Measurements from ENCODE around the gene FOSL2. TPM values are rescaled to one million over a fixed set of nuclear protein-coding genes. Genes with fewer than 3 reads are reported as not detected.

The FOSL2 gene
- total RNA-seq, 1 donor = 171 TPM

DNA sequence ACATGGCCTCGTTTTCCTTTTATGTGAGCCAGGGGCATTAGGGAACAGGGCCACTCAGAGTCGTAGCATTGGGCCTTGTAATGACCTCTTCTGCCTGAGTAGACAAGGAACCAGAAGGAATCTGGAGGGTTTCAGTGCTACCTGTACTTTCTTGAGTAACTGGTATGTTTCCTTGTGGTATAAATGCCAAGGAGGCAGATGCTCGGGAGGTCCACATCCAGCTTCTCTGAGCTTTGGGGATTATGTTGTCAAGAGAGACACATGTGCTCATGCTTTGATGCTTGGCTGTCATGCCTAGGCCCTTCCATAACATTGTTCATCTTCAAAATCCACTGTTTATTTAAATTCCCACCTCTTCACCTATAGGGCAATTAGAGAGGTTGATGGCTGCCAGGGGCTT is 26.3 kb downstream of the FOSL2 start:
- Histone ChIP-seq H3K4me1 (ENCODE audit: insufficient read depth, low read length) (peaks cover 19% of the 10 kb centered on the region), H3K4me3 (ENCODE audit: low read length) (no peak overlapping the region), H3K27me3 (ENCODE audit: insufficient read depth, low read length) (no peaks in the 10 kb centered on the region), H3K9me3 (ENCODE audit: low read depth, low read length) (no peaks in the 10 kb centered on the region)

DNA sequence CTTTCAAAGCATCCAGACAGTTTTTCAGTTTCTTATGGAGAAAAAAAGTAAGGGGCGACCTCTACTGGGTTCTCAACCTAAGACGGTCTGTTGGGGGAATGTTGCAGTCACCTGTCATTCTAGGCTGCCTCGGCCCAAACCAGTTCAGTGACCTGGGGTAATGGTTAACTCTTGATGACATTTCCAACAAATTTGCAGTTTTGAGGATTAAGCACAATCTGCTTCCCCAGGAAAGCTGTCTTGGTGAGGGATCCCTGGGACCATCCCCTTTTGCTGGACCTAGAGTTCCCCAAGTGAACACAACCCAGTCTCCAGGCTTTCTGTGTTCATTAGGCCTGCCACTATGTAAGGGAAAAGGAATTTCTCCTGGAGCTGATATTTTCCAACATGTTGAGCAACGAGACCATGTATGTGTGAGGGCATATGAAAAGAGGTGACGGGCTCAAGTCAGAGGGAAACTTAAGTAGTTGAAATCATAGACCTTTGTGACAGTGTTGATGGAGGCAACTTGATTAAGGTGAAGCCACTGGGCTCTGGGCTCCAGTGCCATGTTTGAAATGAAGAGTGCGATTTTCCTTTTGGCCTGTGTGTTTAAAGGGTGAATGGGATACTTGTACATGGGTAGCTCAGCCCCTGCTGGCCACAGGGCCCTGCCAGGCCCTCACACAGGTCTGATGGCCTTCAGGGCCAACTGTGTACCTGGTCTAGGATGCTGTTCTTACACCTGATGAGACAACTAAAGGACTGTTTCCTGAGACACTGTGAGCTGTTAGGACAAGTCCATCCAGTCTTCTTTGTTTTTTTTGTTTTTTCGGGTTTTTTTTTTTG is 27.0 kb downstream of the FOSL2 start:
- Histone ChIP-seq H3K27me3 (ENCODE audit: insufficient read depth, low read length) (no peaks in the 10 kb centered on the region), H3K9me3 (ENCODE audit: low read depth, low read length) (no peaks in the 10 kb centered on the region), H3K4me3 (ENCODE audit: low read length) (no peak overlapping the region), H3K4me1 (ENCODE audit: insufficient read depth, low read length) (peaks cover 26% of the 10 kb centered on the region)

DNA sequence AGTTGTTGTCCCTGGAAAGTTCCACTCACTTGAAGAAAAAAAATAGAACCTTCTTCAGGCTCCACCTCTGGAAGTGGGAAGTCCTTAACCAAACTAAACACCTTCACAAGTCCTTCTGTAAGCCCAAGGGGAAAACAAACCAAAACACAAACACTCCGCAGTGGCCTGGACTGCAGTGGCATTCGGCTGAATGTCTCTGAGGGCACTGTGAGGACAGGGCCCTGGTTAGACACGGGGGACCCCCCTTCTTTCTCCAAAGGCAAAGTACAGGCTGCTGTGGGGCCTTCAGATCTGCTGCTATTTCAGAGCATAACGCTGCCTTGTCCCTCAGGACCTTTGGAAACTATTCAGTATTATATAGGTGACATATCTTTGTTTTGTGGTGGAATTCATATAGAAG is 28.1 kb downstream of the FOSL2 start:
- Histone ChIP-seq H3K9me3 (ENCODE audit: low read depth, low read length) (no peaks in the 10 kb centered on the region), H3K4me1 (ENCODE audit: insufficient read depth, low read length) (peaks cover 36% of the 10 kb centered on the region), H3K27me3 (ENCODE audit: insufficient read depth, low read length) (no peaks in the 10 kb centered on the region), H3K4me3 (ENCODE audit: low read length) (no peak overlapping the region)

DNA sequence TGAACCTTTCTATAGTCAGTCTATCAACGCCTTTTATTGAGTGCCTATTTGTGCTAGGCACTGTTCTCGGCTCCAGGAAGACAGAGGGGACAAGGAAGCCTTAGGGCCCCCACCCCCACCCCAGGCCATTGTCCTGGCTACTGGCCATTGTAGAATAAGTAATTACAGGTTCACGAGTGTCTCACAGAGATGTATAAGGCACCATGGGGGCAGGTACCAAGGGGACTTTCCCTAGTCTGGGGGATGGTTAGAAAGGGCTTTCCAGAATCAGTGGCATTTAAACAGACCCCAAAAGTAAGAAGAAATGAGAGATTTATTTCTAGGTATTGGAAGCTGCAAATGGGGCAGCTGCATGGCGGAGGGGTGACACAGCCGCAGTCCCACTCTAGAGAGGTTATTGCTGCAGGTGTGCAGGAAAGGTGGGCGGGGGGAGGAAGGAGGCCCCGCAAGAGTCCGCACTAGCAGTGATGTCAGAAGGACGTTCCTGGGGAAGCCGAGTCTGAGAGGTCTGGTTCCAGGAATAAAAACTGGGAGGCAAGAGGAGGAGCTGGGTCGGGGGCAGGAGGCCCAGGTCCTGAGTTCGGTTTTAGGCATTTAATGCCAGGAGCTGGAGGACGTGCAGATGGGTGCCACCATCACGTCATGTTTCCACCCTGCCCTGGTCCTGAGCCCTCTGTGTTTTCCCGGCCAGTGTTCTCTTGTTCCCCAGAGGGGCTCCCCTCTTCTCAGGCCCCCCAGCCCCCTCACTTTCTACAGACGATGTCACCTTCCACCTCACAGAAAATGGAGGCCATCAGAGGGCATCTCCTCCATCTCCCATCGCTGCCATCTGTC is 30.5 kb downstream of the FOSL2 start:
- peaks cover 46% of the 10 kb centered on the region for H3K4me1 ChIP-seq (ENCODE audit: insufficient read depth, low read length)
- H3K27me3 ChIP-seq (ENCODE audit: insufficient read depth, low read length) = no peaks in the 10 kb centered on the region
- no peaks in the 10 kb centered on the region for H3K9me3 ChIP-seq (ENCODE audit: low read depth, low read length)
- no peak overlapping the region for H3K4me3 ChIP-seq (ENCODE audit: low read length)

DNA sequence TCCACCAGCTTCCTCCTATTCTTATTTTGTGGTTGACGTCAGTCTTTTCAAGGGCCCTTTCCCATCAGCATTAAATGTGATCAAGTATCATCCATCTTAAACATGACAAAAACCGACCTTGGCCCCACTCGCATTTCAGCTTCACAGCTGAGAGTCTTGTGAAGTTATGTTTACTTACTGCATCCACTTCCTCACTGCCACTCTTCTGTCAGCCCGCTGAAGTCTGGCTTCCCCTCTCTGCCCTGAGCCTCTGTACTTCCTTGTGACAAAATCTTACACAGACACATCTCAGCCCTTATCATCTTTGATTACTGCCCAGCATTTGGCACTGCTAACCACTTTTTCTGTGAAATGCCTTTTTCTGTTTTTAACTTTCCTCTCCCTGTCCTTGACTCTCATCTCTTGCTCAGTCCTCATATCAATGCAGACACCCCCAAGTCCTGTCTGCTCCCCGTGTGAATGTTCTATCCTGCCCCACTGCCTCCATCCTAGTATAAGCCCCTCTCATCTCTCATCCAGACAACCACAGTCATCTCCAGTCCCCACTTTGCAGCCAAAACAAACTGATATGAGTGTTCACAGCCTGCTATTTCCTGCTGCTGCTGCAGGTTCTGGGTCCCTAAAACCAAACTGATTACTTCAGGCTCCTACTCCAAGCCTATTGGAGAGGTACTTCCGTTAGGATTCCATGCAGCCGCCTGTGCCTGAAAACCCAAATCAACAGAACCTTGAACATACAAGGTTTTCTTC is 31.4 kb downstream of the FOSL2 start:
- Histone ChIP-seq H3K27me3 (ENCODE audit: insufficient read depth, low read length) (no peaks in the 10 kb centered on the region), H3K4me1 (ENCODE audit: insufficient read depth, low read length) (peaks cover 50% of the 10 kb centered on the region), H3K4me3 (ENCODE audit: low read length) (no peak overlapping the region), H3K9me3 (ENCODE audit: low read depth, low read length) (no peaks in the 10 kb centered on the region)

DNA sequence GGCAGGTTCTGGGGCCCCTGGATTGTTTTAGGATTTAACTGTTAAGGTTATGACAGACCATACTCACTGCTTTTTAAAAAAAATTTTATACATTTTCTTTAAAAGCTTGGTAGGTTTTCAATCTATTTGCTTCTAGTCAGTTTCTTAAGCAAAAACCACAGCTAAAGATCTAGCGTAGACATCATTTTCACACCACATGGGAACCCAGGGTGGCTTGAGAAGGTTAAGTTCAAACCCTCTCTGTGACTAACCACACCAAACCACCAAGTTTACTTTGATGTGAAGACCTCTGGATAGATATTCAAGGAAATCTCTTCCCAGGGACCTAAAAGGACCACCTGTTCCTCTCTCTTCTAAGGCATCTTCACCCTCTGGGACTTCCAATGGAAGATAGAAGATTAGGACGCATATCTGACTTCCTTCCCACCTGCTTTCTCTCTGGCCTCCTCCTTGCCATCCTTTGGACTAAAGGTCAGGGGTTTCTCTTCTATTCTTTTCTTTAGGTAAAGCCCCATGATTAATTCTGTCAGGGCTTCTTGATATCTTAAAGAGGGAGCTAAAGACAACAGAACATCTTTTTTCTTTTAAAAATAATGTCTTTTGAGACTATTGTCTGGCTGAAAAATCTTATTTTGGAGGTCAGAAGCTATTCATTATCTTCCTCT is 32.3 kb downstream of the FOSL2 start:
- Histone ChIP-seq H3K4me3 (ENCODE audit: low read length) (no peak overlapping the region), H3K27me3 (ENCODE audit: insufficient read depth, low read length) (no peaks in the 10 kb centered on the region), H3K4me1 (ENCODE audit: insufficient read depth, low read length) (peaks cover 52% of the 10 kb centered on the region)

DNA sequence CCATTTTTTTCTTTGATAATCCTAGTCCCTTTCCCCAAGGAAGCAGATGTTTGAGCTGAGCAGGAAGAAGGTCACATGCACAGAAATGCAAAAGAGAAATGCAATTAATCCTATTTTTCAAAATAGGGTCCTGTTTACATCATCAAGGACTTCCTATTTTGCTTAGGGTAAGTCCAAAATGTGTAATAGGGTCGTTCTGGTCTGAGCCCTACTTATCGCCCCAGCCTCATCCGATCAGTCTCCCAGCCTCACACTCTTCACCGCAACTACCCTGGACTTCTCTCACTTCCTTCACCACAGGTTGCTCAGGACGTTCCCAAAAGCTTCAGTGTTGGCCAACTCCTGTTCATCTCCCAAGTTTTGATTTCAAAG is 32.8 kb downstream of the FOSL2 start:
- Histone ChIP-seq H3K27me3 (ENCODE audit: insufficient read depth, low read length) (no peaks in the 10 kb centered on the region), H3K9me3 (ENCODE audit: low read depth, low read length) (no peaks in the 10 kb centered on the region), H3K4me3 (ENCODE audit: low read length) (no peak overlapping the region), H3K4me1 (ENCODE audit: insufficient read depth, low read length) (peaks cover 57% of the 10 kb centered on the region)

More for the DNA sequence above, 32.3 kb downstream of the FOSL2 start:
- H3K9me3 ChIP-seq (ENCODE audit: low read depth, low read length) = no peaks in the 10 kb centered on the region

DNA sequence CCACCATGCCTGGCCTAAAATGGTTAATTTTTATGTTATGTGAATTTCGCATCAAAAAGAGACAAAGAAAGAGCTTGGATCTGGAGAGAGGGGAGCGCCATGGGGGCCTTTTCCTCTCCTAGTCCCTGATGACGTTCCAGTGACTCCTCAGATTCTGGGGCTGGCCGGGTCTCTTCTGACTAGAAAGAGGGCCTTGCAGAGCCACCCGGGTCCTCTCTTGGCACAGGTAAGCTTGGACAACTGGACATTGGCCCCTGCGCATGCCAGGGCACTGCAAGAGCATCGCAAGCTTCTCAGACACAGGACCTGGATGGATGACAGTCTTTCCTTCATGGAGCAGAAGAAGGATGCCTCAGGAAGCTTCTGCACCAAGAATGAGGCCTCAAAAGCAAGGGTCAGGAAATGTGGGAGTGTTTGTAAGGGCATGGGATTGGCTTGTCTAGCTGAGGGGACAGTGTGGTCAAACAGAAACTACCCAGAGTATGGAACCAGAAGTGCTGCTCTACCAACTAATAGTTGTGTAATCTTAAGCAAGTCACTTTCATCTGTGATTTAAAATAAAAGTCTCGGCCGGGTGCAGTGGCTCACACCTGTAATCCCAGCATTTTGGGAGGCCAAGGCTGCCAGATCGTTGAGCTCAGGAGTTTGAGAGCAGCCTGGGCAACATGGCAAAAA is 35.2 kb downstream of the FOSL2 start:
- H3K4me1 ChIP-seq (ENCODE audit: insufficient read depth, low read length) = peaks cover 66% of the 10 kb centered on the region
- no peaks in the 10 kb centered on the region for H3K27me3 ChIP-seq (ENCODE audit: insufficient read depth, low read length)
- H3K9me3 ChIP-seq (ENCODE audit: low read depth, low read length) = no peaks in the 10 kb centered on the region
- H3K4me3 ChIP-seq (ENCODE audit: low read length) = no peak overlapping the region

DNA sequence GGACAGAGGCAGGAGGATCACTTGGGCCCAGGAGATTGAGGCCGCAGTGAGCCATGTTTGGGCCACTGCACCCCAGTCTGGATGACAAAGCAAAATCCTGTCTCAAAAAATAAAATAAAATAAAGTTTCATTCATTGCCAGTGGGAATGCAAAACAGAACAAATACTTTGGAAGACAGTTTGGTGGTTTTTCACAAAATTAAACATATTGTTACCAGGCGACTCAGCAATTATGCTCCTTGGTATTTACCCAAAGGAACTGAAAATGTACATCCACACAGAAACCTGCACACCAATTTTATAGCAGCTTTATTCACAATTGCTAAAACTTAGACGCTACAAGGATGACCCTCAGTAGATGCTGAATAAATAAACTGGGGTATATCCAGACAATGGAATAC is 35.8 kb downstream of the FOSL2 start:
- no peaks in the 10 kb centered on the region for H3K9me3 ChIP-seq (ENCODE audit: low read depth, low read length)
- no peak overlapping the region for H3K4me3 ChIP-seq (ENCODE audit: low read length)
- H3K4me1 ChIP-seq (ENCODE audit: insufficient read depth, low read length) = peaks cover 60% of the 10 kb centered on the region
- H3K27me3 ChIP-seq (ENCODE audit: insufficient read depth, low read length) = no peaks in the 10 kb centered on the region

DNA sequence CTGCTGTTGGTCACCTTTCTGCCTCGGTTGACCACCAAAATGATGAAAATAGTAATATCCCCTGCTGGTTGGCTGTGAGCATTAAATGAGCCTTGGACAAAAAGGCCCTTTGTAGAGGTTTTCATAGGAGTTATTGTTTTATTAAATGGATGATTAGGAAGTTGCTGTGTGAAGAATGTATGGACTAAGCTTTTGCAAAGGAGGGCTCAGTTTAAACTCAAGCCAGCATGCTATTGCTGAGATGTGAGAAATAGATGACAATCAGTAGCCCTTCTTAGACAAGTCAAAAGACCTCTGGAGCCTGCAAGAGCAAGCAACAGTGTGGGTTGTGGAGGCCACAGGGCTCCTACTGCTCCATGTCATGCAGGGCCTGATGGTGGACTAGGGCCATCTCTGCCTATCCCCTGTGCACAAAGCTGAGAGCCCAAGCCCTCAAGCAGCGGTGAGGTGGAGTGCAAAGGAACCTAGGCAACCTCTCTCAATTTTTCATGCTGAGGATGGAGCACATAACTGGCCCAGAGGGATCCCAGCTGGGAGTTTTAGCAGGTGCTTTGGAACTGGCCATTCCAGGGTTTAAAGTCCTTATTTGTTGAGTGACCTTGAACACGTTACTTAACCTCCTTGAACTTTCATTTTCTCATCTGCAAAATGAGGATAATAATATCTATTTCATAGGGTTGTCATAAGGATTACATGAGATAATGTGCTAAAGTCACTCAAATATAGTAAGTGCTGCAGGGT is 37.1 kb downstream of the FOSL2 start:
- Histone ChIP-seq H3K9me3 (ENCODE audit: low read depth, low read length) (no peaks in the 10 kb centered on the region), H3K4me3 (ENCODE audit: low read length) (no peak overlapping the region), H3K27me3 (ENCODE audit: insufficient read depth, low read length) (no peaks in the 10 kb centered on the region), H3K4me1 (ENCODE audit: insufficient read depth, low read length) (peaks cover 57% of the 10 kb centered on the region)

DNA sequence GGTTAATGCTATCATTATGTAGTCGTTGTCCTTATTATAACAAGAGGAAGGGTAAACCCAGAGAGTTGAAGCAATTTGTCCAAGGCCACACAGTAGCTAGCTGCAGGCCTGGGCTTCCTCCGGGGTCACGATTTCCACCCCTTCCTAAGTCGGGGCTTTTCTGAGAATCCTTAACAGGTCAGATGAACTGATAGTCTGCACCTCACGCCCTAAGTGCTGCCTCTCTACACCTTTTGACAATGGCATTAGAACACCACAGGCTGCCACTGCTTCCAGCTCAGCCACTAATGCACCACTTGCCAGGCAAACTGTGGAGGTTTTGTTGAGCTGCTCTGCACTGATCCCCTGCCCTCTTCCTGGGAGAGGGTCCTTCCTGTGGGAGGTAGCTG is 37.7 kb downstream of the FOSL2 start:
- no peaks in the 10 kb centered on the region for H3K9me3 ChIP-seq (ENCODE audit: low read depth, low read length)
- H3K27me3 ChIP-seq (ENCODE audit: insufficient read depth, low read length) = no peaks in the 10 kb centered on the region
- H3K4me3 ChIP-seq (ENCODE audit: low read length) = no peak overlapping the region
- peaks cover 56% of the 10 kb centered on the region for H3K4me1 ChIP-seq (ENCODE audit: insufficient read depth, low read length)

DNA sequence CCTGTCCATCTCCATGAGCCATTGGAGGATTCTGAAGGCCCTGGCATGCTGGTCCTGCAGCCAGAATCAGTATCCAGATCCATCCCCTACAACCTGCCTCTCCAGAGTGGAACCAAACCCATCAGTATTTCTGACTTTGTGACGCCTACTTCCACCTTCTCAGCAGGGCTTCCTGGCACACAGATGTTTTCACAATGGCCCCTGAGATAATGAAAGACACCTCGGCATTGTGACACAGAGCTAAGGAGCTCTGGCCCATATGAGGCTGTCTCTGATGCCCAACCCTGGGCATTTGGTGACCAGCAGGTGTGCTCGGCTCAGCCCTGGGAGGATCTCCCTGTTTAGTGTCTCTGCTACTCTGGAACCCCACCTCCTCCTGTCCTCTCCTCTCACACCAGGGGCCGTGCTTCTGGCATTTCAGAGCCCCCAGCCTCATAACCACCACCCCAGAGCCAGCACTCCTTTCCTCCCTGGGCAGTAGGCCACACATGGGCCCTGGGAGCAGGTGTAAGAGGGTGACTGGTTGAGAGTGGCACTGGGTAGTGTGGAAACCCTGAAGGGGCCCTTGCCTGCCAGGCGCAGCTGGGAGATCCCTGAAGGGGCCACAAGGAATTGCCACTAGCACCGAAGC is 38.2 kb downstream of the FOSL2 start:
- Histone ChIP-seq H3K27me3 (ENCODE audit: insufficient read depth, low read length) (no peaks in the 10 kb centered on the region), H3K4me1 (ENCODE audit: insufficient read depth, low read length) (peaks cover 51% of the 10 kb centered on the region), H3K9me3 (ENCODE audit: low read depth, low read length) (no peaks in the 10 kb centered on the region)

DNA sequence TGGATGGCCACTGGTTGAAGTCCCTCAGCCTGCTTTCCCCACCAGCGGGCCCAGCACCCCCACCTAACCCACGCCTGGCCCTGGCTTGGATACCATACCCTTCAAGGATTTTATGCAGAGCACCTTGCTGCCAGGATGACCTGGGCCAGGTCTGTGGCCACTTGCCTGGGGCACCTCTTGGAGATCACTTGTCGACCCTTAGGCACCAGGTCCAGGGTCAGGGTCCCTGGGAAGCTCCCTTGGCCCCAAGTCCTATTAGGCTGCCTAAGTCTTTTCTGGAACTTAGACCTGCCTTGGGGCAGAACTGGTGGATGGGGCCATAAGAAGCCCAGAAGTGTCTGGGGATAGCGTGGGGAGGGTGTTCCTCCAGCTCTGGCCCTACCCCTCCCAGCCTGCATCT is 39.1 kb downstream of the FOSL2 start:
- no peaks in the 10 kb centered on the region for H3K27me3 ChIP-seq (ENCODE audit: insufficient read depth, low read length)
- no peak overlapping the region for H3K4me3 ChIP-seq (ENCODE audit: low read length)
- H3K4me1 ChIP-seq (ENCODE audit: insufficient read depth, low read length) = peaks cover 50% of the 10 kb centered on the region
- no peaks in the 10 kb centered on the region for H3K9me3 ChIP-seq (ENCODE audit: low read depth, low read length)

More for the DNA sequence above, 38.2 kb downstream of the FOSL2 start:
- no peak overlapping the region for H3K4me3 ChIP-seq (ENCODE audit: low read length)

Data from mononuclear cell (primary cell).